ENCODE results near the gene NDFIP1. TPM values are rescaled to one million over a fixed set of nuclear protein-coding genes. Genes with fewer than 3 reads are reported as not detected.
A peak's percentile ranks its signal among the peaks of the same experiment; 100 is the strongest.

The NDFIP1 gene
- total RNA-seq, 4 donors from 2014 or later = 19.1 to 92.2 (median 65.6) TPM

DNA sequence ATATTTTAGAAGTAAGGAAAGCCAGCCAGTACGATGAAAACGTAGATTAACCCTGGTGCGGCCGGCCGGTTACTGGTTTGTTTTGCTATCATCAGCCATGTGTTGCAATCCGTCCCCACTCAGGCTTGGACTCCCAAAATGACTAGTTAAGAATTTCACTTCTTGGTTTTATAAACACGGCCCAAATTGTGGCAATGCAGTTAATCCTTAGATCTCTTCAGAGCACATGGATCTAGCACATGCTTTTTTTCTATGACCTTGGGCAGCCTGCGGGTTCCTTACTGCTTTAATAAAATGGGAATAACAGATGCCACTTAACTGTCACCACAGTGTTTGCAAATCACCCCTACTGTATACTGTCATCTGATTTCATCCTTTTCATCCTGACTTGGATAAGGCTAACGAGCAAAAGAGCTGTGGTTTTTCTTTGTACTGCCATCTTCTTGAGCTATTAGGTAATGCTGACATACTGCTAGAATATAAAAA, 1.5 kb downstream of the NDFIP1 start:
- no peaks in the 10 kb centered on the region for H3K9me3 ChIP-seq
- peak; percentile 19 for DNase-seq
- H3K27ac ChIP-seq = peak overlapping the region; percentile 96 to 99 (median 98)
- H3K4me3 ChIP-seq = peak overlapping the region; percentile 74 to 90 (median 82)
- WGBS, 2 donors (ENCODE audit: low coverage in 1 of 2) = 2 to 3% methylated on average over 5 to 9 of the region's 9 CpGs
- peaks cover 7 to 37% (median 17%) of the 10 kb centered on the region in 4 donors for H3K4me1 ChIP-seq
- H3K36me3 ChIP-seq = no peaks in the 10 kb centered on the region
- intact Hi-C loops (cut with DNase I; ENCODE audit: low total_unique reads) (no loop called here), in situ Hi-C loops (cut with MboI; ENCODE audit: low pct_ligation_motif_present in 1 of 4, low pct_unique_long_range_greater_than_20kb in 1 of 4, low sequenced_read_pairs in 3 of 4) (no loop called here)
- TF ChIP-seq, protein P1, sequence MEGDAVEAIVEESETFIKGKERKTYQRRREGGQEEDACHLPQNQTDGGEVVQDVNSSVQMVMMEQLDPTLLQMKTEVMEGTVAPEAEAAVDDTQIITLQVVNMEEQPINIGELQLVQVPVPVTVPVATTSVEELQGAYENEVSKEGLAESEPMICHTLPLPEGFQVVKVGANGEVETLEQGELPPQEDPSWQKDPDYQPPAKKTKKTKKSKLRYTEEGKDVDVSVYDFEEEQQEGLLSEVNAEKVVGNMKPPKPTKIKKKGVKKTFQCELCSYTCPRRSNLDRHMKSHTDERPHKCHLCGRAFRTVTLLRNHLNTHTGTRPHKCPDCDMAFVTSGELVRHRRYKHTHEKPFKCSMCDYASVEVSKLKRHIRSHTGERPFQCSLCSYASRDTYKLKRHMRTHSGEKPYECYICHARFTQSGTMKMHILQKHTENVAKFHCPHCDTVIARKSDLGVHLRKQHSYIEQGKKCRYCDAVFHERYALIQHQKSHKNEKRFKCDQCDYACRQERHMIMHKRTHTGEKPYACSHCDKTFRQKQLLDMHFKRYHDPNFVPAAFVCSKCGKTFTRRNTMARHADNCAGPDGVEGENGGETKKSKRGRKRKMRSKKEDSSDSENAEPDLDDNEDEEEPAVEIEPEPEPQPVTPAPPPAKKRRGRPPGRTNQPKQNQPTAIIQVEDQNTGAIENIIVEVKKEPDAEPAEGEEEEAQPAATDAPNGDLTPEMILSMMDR (IDR thresholded peaks at IDR 0.05) = no peak
- peak; percentile 15 for TF ChIP-seq POLR2A (IDR thresholded peaks at IDR 0.05)
- TF ChIP-seq POLR2AphosphoS5 (IDR thresholded peaks at IDR 0.05) = peak in 2 of 3 donors; percentile 40 to 53
- no peaks in the 10 kb centered on the region for H3K27me3 ChIP-seq

DNA sequence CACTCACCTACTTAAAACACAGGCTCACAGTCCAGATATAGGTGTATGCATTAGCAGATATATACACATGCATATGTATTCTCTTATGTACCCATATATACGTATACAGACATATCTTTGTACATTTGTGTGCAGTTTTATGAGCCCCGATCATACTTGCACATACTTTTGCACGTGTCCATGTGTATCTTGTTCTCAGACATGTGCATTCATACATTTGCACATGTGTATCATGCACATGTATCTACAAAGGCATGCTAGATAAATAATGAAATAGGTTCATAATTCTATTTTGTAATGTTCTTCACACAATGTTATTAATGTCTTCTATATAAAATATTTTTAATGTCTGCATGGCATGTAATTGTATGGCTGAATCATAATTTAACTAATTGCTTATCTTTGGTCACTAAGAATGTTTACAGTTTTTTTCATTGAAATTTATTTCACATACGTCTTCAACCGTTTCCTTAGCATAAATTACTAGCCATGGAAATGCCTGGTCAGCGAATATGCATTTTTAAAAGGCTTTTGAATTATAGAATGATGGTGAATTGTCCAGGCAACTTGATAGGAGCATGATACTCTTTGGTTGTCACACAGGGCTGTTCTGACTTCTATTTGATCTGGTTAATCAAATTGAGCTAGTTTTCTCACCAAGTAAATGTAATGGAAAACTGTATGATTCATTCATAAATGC, 2.6 kb downstream of the NDFIP1 start:
- intact Hi-C loops (cut with DNase I; ENCODE audit: low total_unique reads) (no loop called here), in situ Hi-C loops (cut with MboI; ENCODE audit: low pct_ligation_motif_present in 1 of 4, low pct_unique_long_range_greater_than_20kb in 1 of 4, low sequenced_read_pairs in 3 of 4) (no loop called here)
- Histone ChIP-seq H3K27me3 (no peaks in the 10 kb centered on the region), H3K4me3 (no peak overlapping the region), H3K4me1 (peaks cover 7 to 37% (median 17%) of the 10 kb centered on the region in 4 donors), H3K27ac (no peak overlapping the region), H3K36me3 (no peaks in the 10 kb centered on the region), H3K9me3 (no peaks in the 10 kb centered on the region)
- DNase-seq = no peak
- 78% methylated on average over 6 of the region's 6 CpGs for WGBS, 2 donors (ENCODE audit: low coverage in 1 of 2)
- TF ChIP-seq, protein P1 (IDR thresholded peaks at IDR 0.05) = no peak
- TF ChIP-seq POLR2A (IDR thresholded peaks at IDR 0.05) (no peak), EP300 (IDR thresholded peaks at IDR 0.05; ENCODE audit: low read depth) (no peak), POLR2AphosphoS5 (IDR thresholded peaks at IDR 0.05) (no peak)

DNA sequence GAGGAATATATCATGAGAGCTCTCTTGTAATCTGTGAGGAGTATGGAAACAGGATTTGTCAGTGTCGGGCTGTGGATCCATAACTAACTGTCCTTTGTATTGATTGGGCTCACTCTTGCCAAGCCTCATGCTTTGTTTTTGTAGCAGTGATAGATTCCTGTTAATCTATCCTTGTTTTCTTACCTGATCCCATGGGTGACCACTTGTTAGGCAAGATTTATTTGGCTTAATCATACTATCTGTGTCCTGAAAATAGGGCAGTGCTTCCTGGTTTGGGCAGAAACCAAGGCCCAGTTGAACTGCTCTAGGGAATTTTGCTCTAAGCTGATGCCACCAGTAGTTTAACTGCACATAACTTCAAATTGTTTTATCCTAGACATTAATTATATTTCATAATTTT, 6.1 kb downstream of the NDFIP1 start:
- Histone ChIP-seq H3K27me3 (no peaks in the 10 kb centered on the region), H3K36me3 (no peaks in the 10 kb centered on the region), H3K27ac (no peak overlapping the region), H3K4me1 (peaks cover 7 to 55% (median 15%) of the 10 kb centered on the region in 4 donors), H3K9me3 (no peaks in the 10 kb centered on the region), H3K4me3 (no peak overlapping the region)
- WGBS, 2 donors (ENCODE audit: low coverage in 1 of 2) = 95 to 100% methylated on average over 1 of the region's 1 CpG
- DNase-seq = no peak
- intact Hi-C loops (cut with DNase I; ENCODE audit: low total_unique reads) (no loop called here), in situ Hi-C loops (cut with MboI; ENCODE audit: low pct_ligation_motif_present in 1 of 4, low pct_unique_long_range_greater_than_20kb in 1 of 4, low sequenced_read_pairs in 3 of 4) (no loop called here)
- TF ChIP-seq EP300 (IDR thresholded peaks at IDR 0.05; ENCODE audit: low read depth) (no peak), POLR2AphosphoS5 (IDR thresholded peaks at IDR 0.05) (no peak), POLR2A (IDR thresholded peaks at IDR 0.05) (no peak)
- TF ChIP-seq, protein P1 (IDR thresholded peaks at IDR 0.05) = no peak

DNA sequence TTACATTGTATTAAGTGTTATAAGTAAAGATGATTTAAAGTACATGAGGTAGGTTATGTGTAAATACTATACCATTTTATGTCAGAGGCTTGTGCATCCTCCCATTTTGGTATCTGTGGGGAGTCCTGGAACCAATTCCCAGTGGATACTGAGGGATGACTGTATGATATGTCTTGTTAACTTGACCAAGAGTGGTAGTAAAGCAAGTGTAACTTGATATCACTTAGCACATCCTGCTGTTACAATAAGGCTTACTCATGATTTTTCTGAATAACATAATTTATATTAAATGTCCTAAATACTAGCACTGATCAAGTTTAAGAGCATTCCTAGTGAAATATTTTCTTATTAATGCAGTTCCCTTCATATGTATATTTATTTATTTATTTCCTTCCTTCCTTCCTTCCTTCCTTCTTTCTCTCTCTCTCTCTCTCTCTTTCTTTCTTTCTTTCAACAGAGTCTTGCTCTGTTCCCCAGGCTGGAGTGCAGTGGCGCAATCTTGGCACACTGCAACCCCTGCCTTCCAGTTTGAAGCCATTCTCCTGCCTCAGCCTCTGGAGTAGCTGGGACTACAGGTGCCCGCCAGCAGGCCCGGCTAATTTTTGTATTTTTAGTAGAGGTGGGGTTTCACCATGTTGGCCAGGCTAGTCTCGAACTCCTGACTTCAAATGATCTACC, 7.5 kb downstream of the NDFIP1 start:
- 95 to 97% methylated on average over 4 of the region's 4 CpGs for WGBS, 2 donors (ENCODE audit: low coverage in 1 of 2)
- no peaks in the 10 kb centered on the region for H3K36me3 ChIP-seq
- intact Hi-C loops (cut with DNase I; ENCODE audit: low total_unique reads) = no loop called here

More for the DNA sequence above, 7.5 kb downstream of the NDFIP1 start:
- in situ Hi-C loops (cut with MboI; ENCODE audit: low pct_ligation_motif_present in 1 of 4, low pct_unique_long_range_greater_than_20kb in 1 of 4, low sequenced_read_pairs in 3 of 4) = no loop called here
- no peaks in the 10 kb centered on the region for H3K9me3 ChIP-seq
- no peaks in the 10 kb centered on the region for H3K27me3 ChIP-seq
- DNase-seq = no peak
- H3K4me3 ChIP-seq = no peak overlapping the region
- no peak overlapping the region for H3K27ac ChIP-seq
- peaks cover 0 to 50% (median 3%) of the 10 kb centered on the region in 4 donors for H3K4me1 ChIP-seq
- TF ChIP-seq, protein P1 (IDR thresholded peaks at IDR 0.05) = no peak
- TF ChIP-seq EP300 (IDR thresholded peaks at IDR 0.05; ENCODE audit: low read depth) = no peak
- no peak for TF ChIP-seq POLR2AphosphoS5 (IDR thresholded peaks at IDR 0.05)
- no peak for TF ChIP-seq POLR2A (IDR thresholded peaks at IDR 0.05)

Data from transverse colon (tissue), 4 donors.